ENCODE results near the gene TIRAP. TPM values are rescaled to one million over a fixed set of nuclear protein-coding genes. Genes with fewer than 3 reads are reported as not detected.
"Not testable (repeated sequence)": the region's sequence is repeated elsewhere in the genome, so short reads cannot be mapped to it uniquely, and the experiment has no call there.

The TIRAP gene
- polyA plus RNA-seq (ENCODE audit: low read depth in 6 of 6), result 10 to 100 TPM in 3 of 6 donors, 1 to 10 TPM in 3; 4.9 to 11.2 (median 9.9) TPM

DNA sequence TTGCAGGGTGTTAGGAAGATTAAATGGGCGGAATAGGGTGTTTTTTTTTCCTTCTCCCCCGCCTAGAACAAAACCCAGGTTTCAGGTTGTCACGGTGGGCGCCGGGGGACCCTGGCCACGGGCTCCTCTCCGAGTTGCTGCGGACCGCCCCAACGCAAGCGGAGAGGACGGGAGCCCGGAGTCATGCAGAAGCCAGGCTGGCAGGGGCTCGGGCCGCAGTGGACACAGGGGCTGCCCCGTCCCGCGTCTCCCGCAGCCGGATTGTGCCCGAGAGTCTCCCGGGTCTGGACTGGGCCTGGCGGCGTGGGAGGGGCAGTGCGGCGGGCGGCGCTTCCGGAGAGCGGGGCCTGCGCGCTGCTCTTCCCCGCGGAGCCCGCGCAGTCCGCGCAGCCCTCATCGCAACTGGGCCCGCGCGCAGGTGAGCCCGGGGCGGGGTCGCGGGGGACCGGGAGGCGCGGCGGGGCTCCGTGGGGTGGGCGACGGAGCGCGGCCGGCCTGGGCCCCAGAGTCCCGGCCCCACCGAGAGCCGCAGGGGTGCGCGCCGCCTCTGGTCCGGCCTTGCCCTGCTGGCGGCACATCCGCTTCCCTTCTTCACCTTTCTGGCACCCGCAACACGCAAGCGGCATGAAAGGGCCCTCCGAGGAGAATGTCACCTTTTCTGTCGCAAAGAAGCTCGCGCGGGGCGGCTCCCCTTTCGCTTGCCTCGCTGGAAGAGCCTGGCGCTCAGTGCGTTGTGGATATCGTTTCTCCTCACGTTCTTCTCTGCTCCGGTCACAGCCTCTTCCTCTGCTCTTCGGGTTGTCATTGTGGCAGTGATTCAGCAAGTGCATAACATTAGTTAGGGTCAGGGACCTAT, at the start of gene TIRAP:
TSS of gene TIRAP (plus strand) at position 358 of the 856 bp plus-strand sequence. CDS start 7,802 bp downstream, outside the sequence.
- no peaks in the 10 kb centered on the region for H3K27me3 Mint-ChIP-seq
- no peaks in the 10 kb centered on the region for H3K36me3 Mint-ChIP-seq
- H3K9me3 Mint-ChIP-seq, result peaks cover 0 to 4% (median 0%) of the 10 kb centered on the region in 7 donors
- peak; percentile 72 to 74 for ATAC-seq (ENCODE audit: low read depth in 2 of 2)
- peak; percentile 67 for DNase-seq
- H3K27ac Mint-ChIP-seq, result peak within 1 kb of the TSS; percentile 95 to 98 (median 98)
- H3K4me3 Mint-ChIP-seq, result peak within 1 kb of the TSS; percentile 93 to 100 (median 97)
- H3K4me1 Mint-ChIP-seq, result peaks cover 44 to 53% (median 51%) of the 10 kb centered on the region in 3 donors

DNA sequence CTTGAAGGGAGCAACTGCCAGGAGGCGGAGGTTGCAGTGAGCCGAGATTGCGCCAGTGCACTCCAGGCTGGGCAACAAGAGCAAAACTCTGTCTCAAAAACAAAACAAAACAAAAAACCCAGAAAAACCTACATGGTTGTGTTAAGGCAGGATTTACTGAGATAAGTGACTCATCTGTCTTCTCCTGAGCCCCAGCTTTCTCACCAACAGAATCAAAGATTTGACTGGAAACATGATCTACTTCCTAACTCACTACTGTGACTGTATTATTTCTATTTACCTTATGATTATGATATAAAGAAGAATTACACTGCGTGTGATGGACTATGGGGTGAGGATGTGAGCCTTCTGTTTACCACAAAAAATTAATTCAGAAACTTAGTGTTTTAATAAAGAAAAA, 49.5 kb upstream of the TIRAP start:
- no peaks in the 10 kb centered on the region for H3K4me1 Mint-ChIP-seq
- ATAC-seq (ENCODE audit: low read depth in 2 of 2) (no peak), DNase-seq (no peak)
- H3K27ac Mint-ChIP-seq, result no peak overlapping the region
- no peak overlapping the region for H3K4me3 Mint-ChIP-seq
- no peaks in the 10 kb centered on the region for H3K9me3 Mint-ChIP-seq
- H3K27me3 Mint-ChIP-seq, result no peaks in the 10 kb centered on the region
- peaks cover 0 to 8% of the 10 kb centered on the region in 2 donors for H3K36me3 Mint-ChIP-seq

- Mint-ChIP-seq H3K36me3 (peaks cover 0 to 11% of the 10 kb centered on the region in 2 donors), H3K27ac (no peak overlapping the region), H3K4me1 (no peaks in the 10 kb centered on the region), H3K27me3 (no peaks in the 10 kb centered on the region), H3K4me3 (no peak overlapping the region), H3K9me3 (no peaks in the 10 kb centered on the region)
- no peak for DNase-seq
- no peak for ATAC-seq (ENCODE audit: low read depth in 2 of 2)
Observed at GRCh38 chr11:126246636-126247035, 36.3 kb upstream of the TIRAP start.

DNA sequence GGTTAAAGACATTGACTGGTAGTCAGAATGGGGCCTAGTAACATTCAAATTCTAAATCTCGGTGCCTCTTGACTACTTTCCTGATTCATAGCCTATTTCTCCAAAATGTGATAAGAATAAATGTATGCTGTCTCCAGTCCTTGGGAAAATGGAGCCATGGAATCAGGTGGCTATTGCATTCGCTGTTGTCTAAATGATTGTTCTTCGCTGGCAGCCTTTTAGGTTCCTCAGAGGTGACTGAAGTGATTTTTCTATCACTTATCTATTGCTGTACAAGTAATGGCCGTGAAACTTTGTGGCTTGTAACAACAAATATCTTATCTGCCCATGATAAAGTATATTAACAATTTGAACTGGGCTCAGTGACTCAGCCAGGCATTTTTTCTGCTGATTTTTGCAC, 29.6 kb upstream of the TIRAP start:
- Mint-ChIP-seq H3K27me3 (no peaks in the 10 kb centered on the region), H3K27ac (no peak overlapping the region), H3K36me3 (peaks cover 8 to 16% of the 10 kb centered on the region in 2 donors), H3K4me1 (no peaks in the 10 kb centered on the region), H3K4me3 (no peak overlapping the region), H3K9me3 (no peaks in the 10 kb centered on the region)
- DNase-seq, result no peak
- ATAC-seq (ENCODE audit: low read depth in 2 of 2), result no peak

DNA sequence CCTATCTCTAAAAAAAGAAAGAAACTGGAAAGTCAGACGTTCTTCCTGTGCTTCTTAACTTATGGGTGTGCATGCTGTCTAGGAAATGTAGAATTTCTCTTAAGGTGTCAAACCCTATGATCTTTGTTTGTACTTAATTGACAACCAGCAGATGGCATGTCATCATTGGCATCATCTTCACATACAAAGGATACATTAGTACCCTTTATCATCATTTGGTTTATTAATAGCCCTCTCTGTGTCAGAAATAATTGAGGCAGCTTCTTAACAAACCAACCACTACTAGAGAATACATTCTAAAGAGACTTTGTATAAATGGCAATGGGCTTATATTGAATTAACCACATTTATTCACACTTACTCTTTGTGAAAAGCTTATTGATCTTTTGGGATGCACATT, 28.1 kb upstream of the TIRAP start:
- no peak for ATAC-seq (ENCODE audit: low read depth in 2 of 2)
- H3K4me1 Mint-ChIP-seq, result no peaks in the 10 kb centered on the region
- H3K27me3 Mint-ChIP-seq, result no peaks in the 10 kb centered on the region
- DNase-seq, result no peak
- no peak overlapping the region for H3K27ac Mint-ChIP-seq
- no peak overlapping the region for H3K4me3 Mint-ChIP-seq
- H3K9me3 Mint-ChIP-seq, result no peaks in the 10 kb centered on the region
- H3K36me3 Mint-ChIP-seq, result peaks cover 8 to 9% of the 10 kb centered on the region in 2 donors

GRCh38 chr11:126255507-126255906, 27.4 kb upstream of the TIRAP start:
- not testable (repeated sequence) for H3K4me3 Mint-ChIP-seq; H3K4me1 Mint-ChIP-seq; DNase-seq; H3K9me3 Mint-ChIP-seq; H3K27me3 Mint-ChIP-seq; H3K36me3 Mint-ChIP-seq; ATAC-seq (ENCODE audit: low read depth in 2 of 2)
- H3K27ac Mint-ChIP-seq, result peak overlapping the region in 1 of 6 donors; percentile 15

DNA sequence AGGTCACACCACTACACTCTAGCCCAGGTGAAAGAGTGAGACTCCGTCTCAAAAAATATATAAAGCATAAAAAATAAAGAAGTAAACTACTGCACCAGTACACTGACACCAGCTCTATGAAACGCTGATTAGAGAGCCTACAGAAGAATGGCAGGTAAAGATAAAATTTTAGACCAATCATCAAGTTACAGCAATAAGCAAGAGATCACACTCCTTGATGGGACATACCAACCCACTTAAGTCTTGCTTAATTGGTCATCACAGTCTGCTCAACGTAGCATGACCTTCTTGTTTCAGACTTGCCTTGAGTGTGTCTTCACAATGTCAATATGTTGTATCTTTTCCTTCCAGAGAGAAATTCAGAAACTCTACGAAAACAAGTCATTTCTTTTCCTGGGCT, 26.7 kb upstream of the TIRAP start:
- DNase-seq, result no peak
- ATAC-seq (ENCODE audit: low read depth in 2 of 2), result no peak

GRCh38 chr11:126257144-126257543, 25.7 kb upstream of the TIRAP start:
- DNase-seq (no peak), ATAC-seq (ENCODE audit: low read depth in 2 of 2) (no peak)
- Mint-ChIP-seq H3K27ac (peak overlapping the region in 1 of 6 donors; percentile 29), H3K27me3 (no peaks in the 10 kb centered on the region), H3K36me3 (peaks cover 8 to 9% of the 10 kb centered on the region in 2 donors), H3K9me3 (no peaks in the 10 kb centered on the region), H3K4me1 (no peaks in the 10 kb centered on the region), H3K4me3 (no peak overlapping the region)

More for the DNA sequence above, 26.7 kb upstream of the TIRAP start:
- no peaks in the 10 kb centered on the region for H3K4me1 Mint-ChIP-seq
- H3K27ac Mint-ChIP-seq, result no peak overlapping the region
- H3K27me3 Mint-ChIP-seq, result no peaks in the 10 kb centered on the region
- H3K36me3 Mint-ChIP-seq, result peaks cover 8 to 9% of the 10 kb centered on the region in 2 donors
- no peak overlapping the region for H3K4me3 Mint-ChIP-seq
- H3K9me3 Mint-ChIP-seq, result no peaks in the 10 kb centered on the region

DNA sequence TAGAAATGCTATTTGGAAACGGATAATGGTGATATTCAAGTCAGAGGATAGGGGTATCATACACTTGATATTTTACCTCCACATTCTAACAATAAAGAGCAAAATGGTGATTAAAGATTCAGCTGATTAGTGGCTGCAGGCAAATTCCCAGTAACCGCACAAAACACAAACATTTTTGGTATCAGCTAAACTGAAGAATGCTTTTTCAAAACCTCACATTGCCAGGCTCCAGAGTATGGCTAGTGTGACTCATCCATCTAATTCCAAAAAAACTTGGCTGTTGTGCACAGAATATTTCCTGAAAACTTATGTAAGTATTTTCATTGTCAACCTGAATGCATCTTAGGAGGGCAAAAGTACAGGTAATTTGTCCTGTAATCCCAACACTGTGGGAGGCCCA, 25.1 kb upstream of the TIRAP start:
- no peak for ATAC-seq (ENCODE audit: low read depth in 2 of 2)
- peaks cover 9 to 10% of the 10 kb centered on the region in 2 donors for H3K36me3 Mint-ChIP-seq
- peak overlapping the region in 2 of 6 donors; percentile 63 to 81 for H3K27ac Mint-ChIP-seq
- H3K4me1 Mint-ChIP-seq, result no peaks in the 10 kb centered on the region
- no peak for DNase-seq
- no peaks in the 10 kb centered on the region for H3K9me3 Mint-ChIP-seq
- H3K4me3 Mint-ChIP-seq, result no peak overlapping the region
- no peaks in the 10 kb centered on the region for H3K27me3 Mint-ChIP-seq

DNA sequence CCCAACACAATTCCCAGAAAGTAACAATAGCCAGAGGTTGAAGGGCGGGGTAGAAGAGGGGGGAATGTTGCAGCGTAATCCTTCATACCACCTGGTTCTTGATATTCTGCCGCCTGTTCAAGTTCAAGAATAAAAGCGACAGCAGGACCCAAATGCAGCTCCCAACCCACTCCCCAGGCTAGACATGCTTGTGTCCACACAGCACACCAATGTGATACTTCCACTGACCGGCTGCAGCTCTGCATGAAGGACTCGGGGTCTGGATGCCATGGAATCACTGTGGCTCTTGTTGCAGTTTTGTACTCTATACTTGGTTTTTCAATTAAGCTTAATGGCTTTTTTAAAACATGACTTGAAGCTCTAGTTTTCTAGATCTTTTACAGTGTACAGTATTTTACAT, 20.7 kb upstream of the TIRAP start:
- Mint-ChIP-seq H3K36me3 (peaks cover 16 to 27% of the 10 kb centered on the region in 2 donors), H3K4me1 (peaks cover 4 to 12% (median 12%) of the 10 kb centered on the region in 3 donors), H3K27ac (peak overlapping the region in 2 of 6 donors; percentile 7 to 42), H3K27me3 (no peaks in the 10 kb centered on the region), H3K9me3 (no peaks in the 10 kb centered on the region), H3K4me3 (no peak overlapping the region)
- DNase-seq (no peak), ATAC-seq (ENCODE audit: low read depth in 2 of 2) (no peak)

DNA sequence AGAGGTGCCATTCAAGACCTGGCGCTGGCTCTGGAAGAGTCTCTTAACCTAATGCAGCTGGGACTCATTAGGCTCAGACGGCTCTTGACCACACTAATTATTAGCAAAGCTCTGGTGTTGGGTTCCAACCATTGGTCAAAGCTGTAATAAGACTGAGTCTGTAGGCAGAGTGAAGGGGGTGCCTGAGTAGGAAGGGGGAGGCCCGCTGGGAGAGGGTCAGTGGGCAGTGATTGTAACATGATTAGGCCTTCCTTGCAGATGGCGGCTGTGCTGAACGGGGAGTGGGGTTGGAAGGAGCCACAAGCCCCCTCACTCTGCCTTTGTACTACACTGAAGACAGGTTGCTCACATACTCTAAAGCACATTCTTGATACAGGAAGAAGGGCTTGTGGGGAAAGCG, 19.4 kb upstream of the TIRAP start:
- no peaks in the 10 kb centered on the region for H3K27me3 Mint-ChIP-seq
- ATAC-seq (ENCODE audit: low read depth in 2 of 2), result no peak
- H3K36me3 Mint-ChIP-seq, result peaks cover 16 to 27% of the 10 kb centered on the region in 2 donors
- peak overlapping the region in 4 of 6 donors; percentile 6 to 76 (median 54) for H3K27ac Mint-ChIP-seq
- H3K4me1 Mint-ChIP-seq, result peaks cover 12 to 21% (median 12%) of the 10 kb centered on the region in 3 donors
- no peak overlapping the region for H3K4me3 Mint-ChIP-seq
- DNase-seq, result no peak
- H3K9me3 Mint-ChIP-seq, result no peaks in the 10 kb centered on the region

- no peaks in the 10 kb centered on the region for H3K27me3 Mint-ChIP-seq
- peaks cover 16 to 27% of the 10 kb centered on the region in 2 donors for H3K36me3 Mint-ChIP-seq
- peak overlapping the region in 3 of 6 donors; percentile 15 to 72 (median 63) for H3K27ac Mint-ChIP-seq
- no peaks in the 10 kb centered on the region for H3K9me3 Mint-ChIP-seq
- peak overlapping the region in 1 of 8 donors; percentile 98 for H3K4me3 Mint-ChIP-seq
- DNase-seq (no peak), ATAC-seq (ENCODE audit: low read depth in 2 of 2) (no peak)
- peaks cover 22 to 41% (median 25%) of the 10 kb centered on the region in 3 donors for H3K4me1 Mint-ChIP-seq
Observed at GRCh38 chr11:126265811-126266210, 17.1 kb upstream of the TIRAP start.

- H3K4me1 Mint-ChIP-seq, result peaks cover 22 to 45% (median 30%) of the 10 kb centered on the region in 3 donors
- DNase-seq, result no peak
- no peaks in the 10 kb centered on the region for H3K9me3 Mint-ChIP-seq
- peak overlapping the region; percentile 98 to 100 (median 99) for H3K4me3 Mint-ChIP-seq
- H3K27ac Mint-ChIP-seq, result peak overlapping the region; percentile 99 to 100 (median 99)
- H3K36me3 Mint-ChIP-seq, result peaks cover 16 to 26% of the 10 kb centered on the region in 2 donors
- ATAC-seq (ENCODE audit: low read depth in 2 of 2), result no peak
- H3K27me3 Mint-ChIP-seq, result no peaks in the 10 kb centered on the region
Observed at GRCh38 chr11:126267650-126268049, 15.2 kb upstream of the TIRAP start.

DNA sequence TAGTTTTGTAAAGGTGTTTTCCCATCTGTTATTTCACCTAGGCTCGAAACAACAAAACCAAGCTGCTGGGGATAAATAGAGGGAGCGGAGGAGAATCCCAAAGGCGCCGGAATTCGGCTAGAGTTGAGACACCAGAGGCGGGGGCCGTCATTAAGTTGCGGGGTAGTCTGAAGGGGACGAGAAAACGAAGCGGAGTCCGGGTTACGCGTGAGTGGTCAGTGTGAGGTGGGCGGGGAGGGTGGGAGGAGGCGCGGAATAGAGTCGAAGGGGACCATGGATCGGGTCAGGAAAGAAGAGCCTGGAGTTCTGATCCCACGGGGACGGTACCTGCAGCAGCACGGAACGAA, 14.6 kb upstream of the TIRAP start:
- no peaks in the 10 kb centered on the region for H3K27me3 Mint-ChIP-seq
- H3K4me1 Mint-ChIP-seq, result peaks cover 22 to 45% (median 30%) of the 10 kb centered on the region in 3 donors
- peak; percentile 15 for DNase-seq
- H3K36me3 Mint-ChIP-seq, result peaks cover 16 to 19% of the 10 kb centered on the region in 2 donors
- H3K9me3 Mint-ChIP-seq, result no peaks in the 10 kb centered on the region
- peak overlapping the region; percentile 98 to 100 (median 99) for H3K4me3 Mint-ChIP-seq
- peak in 1 of 2 donors; percentile 0 for ATAC-seq (ENCODE audit: low read depth in 2 of 2)
- H3K27ac Mint-ChIP-seq, result peak overlapping the region; percentile 99 to 100 (median 99)
